T-cell (primary cell): ENCODE results near the gene XPOT. TPM values are rescaled to one million over a fixed set of nuclear protein-coding genes. Genes with fewer than 3 reads are reported as not detected.

Source experiments
- ATAC-seq, 4 experiments: fragments of 200-7000 bp in 3 of 4; fragments of 150-1000 bp in 1 of 4; cut with Tn5 transposase; replicated peaks in 1 of 4; 1 replicate in 3 of 4; 2 replicates in 1 of 4; pipeline ENCODE4 v1.10.0; 2021; ENCODE audit warnings: moderate library complexity in 3 of 4, mild to moderate bottlenecking in 2 of 4, moderate number of reproducible peaks in 1 of 4
- CTCF ChIA-PET, 2 donors: fragments of 300-600 bp; sonication (Branson Sonifier 250); formaldehyde crosslinking; loops; one replicate each; lab custom pipeline; 2022; ENCODE audit warnings: antibody characterized with exemption in 2 of 2; lab: Charles Lee
- POLR2A ChIA-PET, 2 donors: fragments of 300-600 bp; sonication (Branson Sonifier 250); formaldehyde crosslinking; loops; one replicate each; lab custom pipeline; 2022; ENCODE audit warnings: antibody characterized with exemption in 2 of 2; lab: Charles Lee
- DNase-seq, 35 experiments: peaks; one replicate each; pipeline versions ENCODE4 v3.0.0 to v3.0.0-alpha.2; 2013 to 2023
- H3K27ac ChIP-seq: one replicate; pipeline ENCODE4 v1.5.1; 2013; ENCODE audit warnings: low read length
- H3K27me3 ChIP-seq, 2 experiments: replicated peaks in 1 of 2; 1 replicate in 1 of 2; 2 replicates in 1 of 2; pipeline versions ENCODE4 v1.6.1 to v1.7.0; 2013; ENCODE audit warnings: low read length in 1 of 2, mixed read lengths in 1 of 2; ENCODE audit not compliant: control insufficient read depth in 2 of 2, insufficient read depth in 2 of 2; ENCODE audit errors: extremely low read depth in 1 of 2
- H3K36me3 ChIP-seq, 2 donors: 1 replicate in 1 of 2; 2 replicates in 1 of 2; pipeline versions ENCODE4 v1.6.1 to v1.7.0; 2013; ENCODE audit warnings: low read length in 1 of 2; ENCODE audit not compliant: control insufficient read depth in 2 of 2, insufficient read depth in 1 of 2; ENCODE audit errors: extremely low read depth in 1 of 2
- H3K4me1 ChIP-seq, 2 experiments: 1 replicate in 1 of 2; 2 replicates in 1 of 2; pipeline versions ENCODE4 v1.6.1 to v1.7.0; 2013; ENCODE audit warnings: low read length in 2 of 2, mixed read lengths in 1 of 2; ENCODE audit not compliant: insufficient read depth in 2 of 2, control insufficient read depth in 1 of 2; ENCODE audit errors: extremely low read depth in 1 of 2
- H3K4me3 ChIP-seq, 2 donors: 1 replicate in 1 of 2; 2 replicates in 1 of 2; pipeline versions ENCODE4 v1.5.1 to v1.7.0; 2013; ENCODE audit warnings: mild to moderate bottlenecking in 2 of 2, low read length in 1 of 2, moderate library complexity in 1 of 2; ENCODE audit not compliant: control insufficient read depth in 1 of 2; ENCODE audit errors: extremely low read depth in 1 of 2
- H3K9me3 ChIP-seq: 2 replicates; pipeline ENCODE4 v1.7.0; 2013
- H3K27ac Mint-ChIP-seq, 2 donors: one replicate each; pipeline ENCODE4 v1.8.0; 2020 to 2021; ENCODE audit warnings: mild to moderate bottlenecking in 2 of 2, mixed read lengths in 2 of 2
- H3K27me3 Mint-ChIP-seq, 2 donors: one replicate each; pipeline ENCODE4 v1.8.0; 2021 to 2022; ENCODE audit warnings: mixed read lengths in 2 of 2
- H3K36me3 Mint-ChIP-seq: one replicate; pipeline ENCODE4 v1.8.0; 2021; ENCODE audit warnings: mixed read lengths
- H3K4me1 Mint-ChIP-seq, 3 donors: one replicate each; pipeline ENCODE4 v1.8.0; 2020 to 2022; ENCODE audit warnings: mixed read lengths in 3 of 3, mild to moderate bottlenecking in 1 of 3
- H3K4me3 Mint-ChIP-seq, 3 donors: one replicate each; pipeline ENCODE4 v1.8.0; 2020 to 2022; ENCODE audit warnings: mild to moderate bottlenecking in 3 of 3, mixed read lengths in 3 of 3, moderate library complexity in 3 of 3
- H3K9me3 Mint-ChIP-seq, 3 donors: one replicate each; pipeline ENCODE4 v1.8.0; 2020 to 2022; ENCODE audit warnings: mixed read lengths in 3 of 3
- WGBS: methylation state at CpG from one replicate; pipeline ENCODE4 v1.1.5; 2013; ENCODE audit warnings: missing lambda C conversion rate; ENCODE audit not compliant: insufficient coverage; 5-methylcytosine and 5-hydroxymethylcytosine counted together
- total RNA-seq, 35 experiments: library from RNA in 6 of 35; stranded (reverse) in 6 of 35; fragments of 120-200 nt in 1 of 35; gene quantifications; one replicate each; pipeline versions ENCODE4 v1.2.1 to v1.2.4 and lab custom pipeline; 2013 to 2026

XPOT gene
- total RNA-seq, 5 donors from 2014 or later (not counting 1 experiment from before 2014, with no cell fraction given), result 53.9 to 94.2 (median 81.3) TPM

DNA sequence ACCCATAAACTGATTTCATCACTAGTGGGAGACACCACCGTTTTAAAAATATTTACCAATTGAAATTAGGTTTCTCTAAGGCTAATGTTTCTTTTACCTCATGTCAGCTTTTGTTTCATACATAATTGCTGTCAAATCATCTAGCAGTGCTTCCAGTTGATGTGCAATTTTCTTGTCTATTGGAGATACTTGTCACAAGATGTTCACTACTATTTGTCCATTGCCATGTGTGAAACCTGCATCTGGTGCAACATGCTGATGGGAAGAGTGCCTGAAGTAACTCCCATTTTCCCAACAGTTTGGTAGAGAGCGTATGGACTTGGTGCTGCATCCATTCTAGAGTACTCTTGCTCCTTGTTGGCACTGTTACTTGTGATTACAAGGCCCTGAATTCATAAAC lies 9.7 kb downstream of the XPOT start:
- WGBS, result no CpG with 5 or more reads among the region's 2 CpGs
- Mint-ChIP-seq H3K4me1 (no peaks in the 10 kb centered on the region), H3K27ac (no peak overlapping the region), H3K4me3 (no peak overlapping the region), H3K36me3 (peaks cover 59% of the 10 kb centered on the region), H3K9me3 (no peaks in the 10 kb centered on the region), H3K27me3 (no peaks in the 10 kb centered on the region)
- Histone ChIP-seq H3K4me3 (no peak overlapping the region), H3K27ac (no peak overlapping the region), H3K27me3 (no peaks in the 10 kb centered on the region), H3K4me1 (no peaks in the 10 kb centered on the region), H3K9me3 (no peaks in the 10 kb centered on the region), H3K36me3 (peaks cover 4 to 74% of the 10 kb centered on the region in 2 donors)
- CTCF ChIA-PET, result no interaction called here
- POLR2A ChIA-PET, result no interaction called here
- ATAC-seq (no peak), DNase-seq (no peak)

DNA sequence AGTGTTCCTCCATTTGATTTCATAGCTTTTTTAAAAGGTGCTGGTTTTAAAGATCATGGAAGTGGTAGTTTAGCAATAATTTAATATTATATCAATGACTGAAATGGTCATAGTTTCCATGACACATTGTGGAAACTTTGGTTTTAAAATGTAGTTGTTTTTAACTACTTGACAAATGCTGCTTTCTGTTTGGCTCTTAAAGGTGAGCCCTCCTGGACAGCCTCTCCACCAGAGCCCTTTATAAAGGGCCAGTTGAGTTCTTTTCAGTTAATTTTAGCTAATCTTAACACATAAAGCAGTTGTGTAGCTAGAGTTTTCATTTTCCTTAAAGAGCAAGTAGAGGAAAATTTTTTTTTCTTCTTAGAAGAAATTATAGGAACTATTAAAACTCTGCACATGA lies 14.0 kb downstream of the XPOT start:
- ATAC-seq, result no peak
- Histone ChIP-seq H3K27me3 (no peaks in the 10 kb centered on the region), H3K36me3 (peaks cover 10 to 87% of the 10 kb centered on the region in 2 donors), H3K4me3 (no peak overlapping the region), H3K27ac (no peak overlapping the region), H3K9me3 (no peaks in the 10 kb centered on the region), H3K4me1 (no peaks in the 10 kb centered on the region)
- Mint-ChIP-seq H3K27ac (no peak overlapping the region), H3K36me3 (peaks cover 61% of the 10 kb centered on the region), H3K4me3 (no peak overlapping the region), H3K4me1 (no peaks in the 10 kb centered on the region), H3K9me3 (no peaks in the 10 kb centered on the region), H3K27me3 (no peaks in the 10 kb centered on the region)
- POLR2A ChIA-PET, result interaction anchor here in 1 of 2 donors (0.6 kb wide), 1 partner anchor 629 kb away, joined by 3 read pairs; no protein-coding TSS in a partner anchor
- CTCF ChIA-PET, result no interaction called here
- DNase-seq, result no peak

- Histone ChIP-seq H3K4me3 (no peak overlapping the region), H3K36me3 (peaks cover 10 to 85% of the 10 kb centered on the region in 2 donors), H3K27ac (no peak overlapping the region), H3K4me1 (no peaks in the 10 kb centered on the region), H3K9me3 (no peaks in the 10 kb centered on the region), H3K27me3 (no peaks in the 10 kb centered on the region)
- POLR2A ChIA-PET, result no interaction called here
- Mint-ChIP-seq H3K9me3 (no peaks in the 10 kb centered on the region), H3K4me1 (no peaks in the 10 kb centered on the region), H3K27me3 (no peaks in the 10 kb centered on the region), H3K27ac (no peak overlapping the region), H3K4me3 (no peak overlapping the region), H3K36me3 (peaks cover 64% of the 10 kb centered on the region)
- WGBS, result no CpG with 5 or more reads among the region's 3 CpGs
- DNase-seq, result no peak
- ATAC-seq, result no peak
- CTCF ChIA-PET, result no interaction called here
These were observed 15.5 kb downstream of the XPOT start for GRCh38 chr12:64419696-64420095.

- no peaks in the 10 kb centered on the region for H3K9me3 ChIP-seq
- H3K36me3 ChIP-seq, result peaks cover 8 to 83% of the 10 kb centered on the region in 2 donors
- WGBS, result no CpG with 5 or more reads among the region's 1 CpG
- H3K27ac ChIP-seq, result no peak overlapping the region
- ATAC-seq, result no peak
- no peaks in the 10 kb centered on the region for H3K27me3 ChIP-seq
- ChIA-PET POLR2A (interaction anchor here in 1 of 2 donors (0.7 kb wide), 1 partner anchor 745 kb away, joined by 3 read pairs; no protein-coding TSS in a partner anchor), CTCF (interaction anchor here in 1 of 2 donors (0.6 kb wide), 1 partner anchor 71 kb away, joined by 5 read pairs; no protein-coding TSS in a partner anchor)
- H3K4me3 Mint-ChIP-seq, result no peak overlapping the region
- no peaks in the 10 kb centered on the region for H3K4me1 ChIP-seq
- H3K27ac Mint-ChIP-seq, result no peak overlapping the region
- no peaks in the 10 kb centered on the region for H3K4me1 Mint-ChIP-seq
- no peak for DNase-seq
- H3K27me3 Mint-ChIP-seq, result no peaks in the 10 kb centered on the region
- H3K36me3 Mint-ChIP-seq, result peaks cover 74% of the 10 kb centered on the region
- no peak overlapping the region for H3K4me3 ChIP-seq
- no peaks in the 10 kb centered on the region for H3K9me3 Mint-ChIP-seq
These were observed 23.8 kb downstream of the XPOT start for GRCh38 chr12:64427988-64428387.

DNA sequence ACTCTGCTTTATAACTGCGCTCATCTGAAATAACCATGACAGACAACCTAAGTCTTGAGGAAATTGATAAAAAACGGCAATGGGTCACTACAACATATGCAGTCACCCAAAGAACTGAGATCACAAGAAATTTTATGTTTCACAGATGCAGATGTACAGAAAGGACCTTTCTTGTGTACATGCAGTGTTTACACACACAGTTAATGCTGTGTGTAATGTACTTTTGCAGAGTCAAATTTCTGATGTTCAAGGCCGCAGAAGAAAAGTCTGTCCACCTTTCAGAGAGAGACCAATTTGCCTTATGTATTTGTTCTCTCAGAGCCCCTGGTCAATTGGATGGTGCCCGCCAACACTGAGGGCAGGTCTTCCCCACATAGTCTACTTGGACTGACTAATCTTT lies 24.8 kb downstream of the XPOT start:
- H3K4me3 Mint-ChIP-seq, result no peak overlapping the region
- DNase-seq (no peak), ATAC-seq (no peak)
- H3K27me3 ChIP-seq, result no peaks in the 10 kb centered on the region
- ChIA-PET POLR2A (no interaction called here), CTCF (no interaction called here)
- no peaks in the 10 kb centered on the region for H3K9me3 ChIP-seq
- peaks cover 71% of the 10 kb centered on the region for H3K36me3 Mint-ChIP-seq
- no peak overlapping the region for H3K27ac Mint-ChIP-seq
- no peak overlapping the region for H3K27ac ChIP-seq
- H3K4me3 ChIP-seq, result no peak overlapping the region
- H3K9me3 Mint-ChIP-seq, result no peaks in the 10 kb centered on the region
- H3K4me1 Mint-ChIP-seq, result no peaks in the 10 kb centered on the region
- peaks cover 8 to 83% of the 10 kb centered on the region in 2 donors for H3K36me3 ChIP-seq
- WGBS, result 100% methylated on average over 1 of the region's 4 CpGs
- H3K27me3 Mint-ChIP-seq, result no peaks in the 10 kb centered on the region
- no peaks in the 10 kb centered on the region for H3K4me1 ChIP-seq

DNA sequence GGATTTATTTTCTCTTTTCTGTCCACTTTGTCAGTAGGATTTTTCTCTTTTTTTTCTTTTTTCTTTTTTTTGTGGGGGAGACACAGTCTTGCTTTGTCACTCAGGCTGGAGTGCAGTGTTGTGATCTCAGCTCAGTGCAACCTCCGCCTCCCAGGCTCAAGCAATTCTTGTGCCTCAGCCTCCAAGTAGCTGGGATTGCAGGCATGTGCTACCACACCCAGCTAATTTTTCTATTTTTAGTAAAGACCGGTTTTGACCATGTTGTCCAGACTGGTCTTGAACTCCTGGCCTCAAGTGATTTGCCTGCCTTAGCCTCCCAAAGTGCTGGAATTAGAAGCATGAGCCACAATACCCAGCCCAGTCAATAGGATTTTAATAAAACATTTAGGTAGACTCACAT lies 26.7 kb downstream of the XPOT start:
- H3K36me3 ChIP-seq, result peaks cover 8 to 84% of the 10 kb centered on the region in 2 donors
- no peak overlapping the region for H3K4me3 ChIP-seq
- H3K4me1 ChIP-seq, result no peaks in the 10 kb centered on the region
- DNase-seq (no peak), ATAC-seq (no peak)
- no peak overlapping the region for H3K4me3 Mint-ChIP-seq
- no peak overlapping the region for H3K27ac Mint-ChIP-seq
- no peaks in the 10 kb centered on the region for H3K9me3 ChIP-seq
- POLR2A ChIA-PET, result interaction anchor here in 1 of 2 donors (0.7 kb wide), 1 partner anchor 19 kb away, joined by 3 read pairs; no protein-coding TSS in a partner anchor
- H3K27me3 ChIP-seq, result no peaks in the 10 kb centered on the region
- H3K27me3 Mint-ChIP-seq, result no peaks in the 10 kb centered on the region
- H3K36me3 Mint-ChIP-seq, result peaks cover 71% of the 10 kb centered on the region
- WGBS, result no CpG with 5 or more reads among the region's 2 CpGs
- no peaks in the 10 kb centered on the region for H3K4me1 Mint-ChIP-seq
- CTCF ChIA-PET, result no interaction called here
- H3K9me3 Mint-ChIP-seq, result no peaks in the 10 kb centered on the region
- H3K27ac ChIP-seq, result no peak overlapping the region

DNA sequence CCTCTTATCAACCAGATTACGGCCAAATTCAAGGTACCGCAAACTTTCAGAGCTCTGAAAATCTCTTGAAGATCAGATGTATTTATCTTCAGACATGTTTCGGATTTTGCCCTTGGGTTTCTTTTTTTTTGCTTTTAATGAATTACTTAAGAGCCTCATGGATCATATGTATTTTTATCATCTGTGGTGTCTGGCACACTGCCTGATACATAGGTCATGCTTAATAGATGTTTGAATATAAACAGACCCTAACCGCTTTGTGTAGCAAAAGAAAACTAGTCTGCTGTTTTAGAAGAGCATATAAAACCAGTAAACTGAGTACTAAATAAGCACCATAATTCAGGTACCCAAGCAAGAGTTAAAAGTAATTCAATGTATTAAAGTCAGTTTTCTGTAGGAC lies 27.6 kb downstream of the XPOT start:
- Histone ChIP-seq H3K4me3 (no peak overlapping the region), H3K36me3 (peaks cover 12 to 84% of the 10 kb centered on the region in 2 donors), H3K4me1 (no peaks in the 10 kb centered on the region), H3K27me3 (no peaks in the 10 kb centered on the region), H3K9me3 (no peaks in the 10 kb centered on the region), H3K27ac (no peak overlapping the region)
- CTCF ChIA-PET, result interaction anchor here in 1 of 2 donors (0.6 kb wide), 1 partner anchor 312 kb away, joined by 9 read pairs; no protein-coding TSS in a partner anchor
- Mint-ChIP-seq H3K36me3 (peaks cover 69% of the 10 kb centered on the region), H3K27me3 (no peaks in the 10 kb centered on the region), H3K9me3 (no peaks in the 10 kb centered on the region), H3K27ac (no peak overlapping the region), H3K4me3 (no peak overlapping the region), H3K4me1 (no peaks in the 10 kb centered on the region)
- ATAC-seq, result no peak
- no peak for DNase-seq
- 96% methylated on average over 3 of the region's 4 CpGs for WGBS
- POLR2A ChIA-PET, result no interaction called here
